IMR-90 (cell line): Measurements from ENCODE around the gene TMEM144. TPM values are rescaled to one million over a fixed set of nuclear protein-coding genes. Genes with fewer than 3 reads are reported as not detected.

Experiments used
- ATAC-seq: fragments of 200-7000 bp; cut with Tn5 transposase; 2 replicates; pipeline ENCODE4 v1.9.1; 2020; ENCODE audit warnings: low read depth, mild to moderate bottlenecking, moderate library complexity
- BruUV-seq: library from RNA; stranded (reverse); fragments of 400-500 nt; replicated peaks from 2 replicates; lab custom pipeline; 2021; lab: Mats Ljungman, UMichigan
- CTCF ChIA-PET: fragments of 300-600 bp; formaldehyde crosslinking; extraction: SDS; loops from one replicate; lab custom pipeline; 2021; ENCODE audit warnings: antibody characterized with exemption; lab: Yijun Ruan, JAX
- POLR2A ChIA-PET: fragments of 300-600 bp; sonication (Branson Sonifier 250); formaldehyde crosslinking; loops from one replicate; lab custom pipeline; 2022; ENCODE audit warnings: antibody characterized with exemption; ENCODE audit not compliant: unreplicated experiment; lab: Charles Lee
- DNase-seq: peaks from one replicate; pipeline ENCODE4 v3.0.0; 2013
- H2AFZ ChIP-seq: replicated peaks from 2 replicates; pipeline ENCODE3; 2013; ENCODE audit warnings: low read length, mild to moderate bottlenecking; ENCODE audit not compliant: poor library complexity
- H2AK5ac ChIP-seq: 2 replicates; pipeline ENCODE4 v1.6.1; 2013; ENCODE audit warnings: low read depth, low read length, inconsistent platforms
- H2AK9ac ChIP-seq: replicated peaks from 2 replicates; pipeline ENCODE3; 2013; ENCODE audit warnings: mild to moderate bottlenecking, low read depth, low read length, moderate library complexity; ENCODE audit not compliant: poor library complexity
- H2BK120ac ChIP-seq: 2 replicates; pipeline ENCODE4 v1.6.1; 2013; ENCODE audit warnings: low read depth, low read length, inconsistent platforms
- H2BK15ac ChIP-seq: 3 replicates; pipeline ENCODE4 v1.6.1; 2013; ENCODE audit warnings: low read depth, low read length, inconsistent platforms
- H2BK20ac ChIP-seq: 2 replicates; pipeline ENCODE4 v1.6.1; 2013; ENCODE audit warnings: low read depth, mild to moderate bottlenecking, inconsistent platforms, low read length, moderate library complexity
- H2BK5ac ChIP-seq: 2 replicates; pipeline ENCODE4 v1.6.1; 2013; ENCODE audit warnings: mild to moderate bottlenecking, low read depth, low read length, inconsistent platforms; ENCODE audit not compliant: poor library complexity, severe bottlenecking
- H3K14ac ChIP-seq: replicated peaks from 2 replicates; pipeline ENCODE4 v1.6.1; 2013; ENCODE audit warnings: low read depth, low read length, inconsistent platforms
- H3K18ac ChIP-seq: 2 replicates; pipeline ENCODE4 v1.6.1; 2013; ENCODE audit warnings: low read depth, low read length, control low read depth
- H3K23ac ChIP-seq: 2 replicates; pipeline ENCODE4 v1.6.1; 2013; ENCODE audit warnings: low read depth, low read length, inconsistent platforms
- H3K27ac ChIP-seq: 2 replicates; pipeline ENCODE4 v1.5.1; 2013; ENCODE audit warnings: mild to moderate bottlenecking, control low read depth, low read length; ENCODE audit not compliant: insufficient read depth
- H3K27me3 ChIP-seq: 2 replicates; pipeline ENCODE4 v1.6.1; 2013; ENCODE audit warnings: low read length; ENCODE audit not compliant: control insufficient read depth, insufficient read depth
- H3K36me3 ChIP-seq: 2 replicates; pipeline ENCODE4 v1.6.1; 2013; ENCODE audit warnings: low read length, mixed read lengths; ENCODE audit not compliant: control insufficient read depth, insufficient read depth
- H3K4ac ChIP-seq: 2 replicates; pipeline ENCODE4 v1.6.1; 2013; ENCODE audit warnings: low read depth, low read length, inconsistent platforms
- H3K4me1 ChIP-seq: 2 replicates; pipeline ENCODE4 v1.6.1; 2013; ENCODE audit warnings: low read length, mixed read lengths; ENCODE audit not compliant: control insufficient read depth, insufficient read depth
- H3K4me2 ChIP-seq: 2 replicates; pipeline ENCODE4 v1.6.1; 2013; ENCODE audit warnings: low read depth, mild to moderate bottlenecking, control low read depth, low read length, moderate library complexity
- H3K4me3 ChIP-seq: 2 replicates; pipeline ENCODE4 v1.5.1; 2013; ENCODE audit warnings: low read depth, mild to moderate bottlenecking, control low read depth, low read length, moderate library complexity; ENCODE audit not compliant: insufficient read depth
- H3K56ac ChIP-seq: 2 replicates; pipeline ENCODE4 v1.6.1; 2013; ENCODE audit warnings: low read length, inconsistent platforms; ENCODE audit not compliant: insufficient read depth; ENCODE audit errors: extremely low read depth
- H3K79me1 ChIP-seq, 2 experiments: 2 replicates each; pipeline ENCODE4 v1.6.1; 2013; ENCODE audit warnings: low read length in 2 of 2, inconsistent platforms in 1 of 2, low read depth in 1 of 2
- H3K9ac ChIP-seq: 2 replicates; pipeline ENCODE4 v1.6.1; 2013; ENCODE audit warnings: low read depth, low read length, control low read depth
- H3K9me1 ChIP-seq: 2 replicates; pipeline ENCODE4 v1.6.1; 2013; ENCODE audit warnings: low read length, inconsistent platforms; ENCODE audit not compliant: insufficient read depth
- H3K9me3 ChIP-seq: 2 replicates; pipeline ENCODE4 v1.6.1; 2013; ENCODE audit warnings: low read length; ENCODE audit not compliant: control insufficient read depth, insufficient read depth
- H4K20me1 ChIP-seq: 2 replicates; pipeline ENCODE4 v1.6.1; 2013; ENCODE audit warnings: low read length, inconsistent platforms; ENCODE audit not compliant: insufficient read depth
- H4K5ac ChIP-seq: 2 replicates; pipeline ENCODE4 v1.6.1; 2013; ENCODE audit warnings: mild to moderate bottlenecking, low read depth, low read length, control low read depth
- H4K8ac ChIP-seq, 2 experiments: 2 replicates each; pipeline ENCODE4 v1.6.1; 2013; ENCODE audit warnings: low read depth in 2 of 2, low read length in 2 of 2, control low read depth in 1 of 2, inconsistent platforms in 1 of 2
- H4K91ac ChIP-seq: 2 replicates; pipeline ENCODE4 v1.6.1; 2013; ENCODE audit warnings: low read depth, low read length, inconsistent platforms; ENCODE audit not compliant: insufficient read depth
- ELK1 ChIP-seq: fragments of 150-350 bp; IDR thresholded peaks from 2 replicates; pipeline ENCODE4 v1.6.1; 2016; ENCODE audit warnings: low read depth, mild to moderate bottlenecking, low read length, moderate library complexity, borderline replicate concordance
- NFE2L2 ChIP-seq: fragments of 150-350 bp; IDR thresholded peaks from 2 replicates; pipeline ENCODE4 v1.6.1; 2016; ENCODE audit warnings: low read depth, mild to moderate bottlenecking, low read length
- WGBS, 2 experiments: methylation state at CpG; one replicate each; pipeline versions ENCODE4 v1.1.5 to v1.1.7; 2013; ENCODE audit warnings: missing lambda C conversion rate in 2 of 2; ENCODE audit not compliant: insufficient read length in 1 of 2; ENCODE audit errors: extremely low coverage in 2 of 2; 5-methylcytosine and 5-hydroxymethylcytosine counted together
- dilution Hi-C: fragments of 300-500 bp; cut with HindIII; formaldehyde crosslinking; loops from one replicate; pipeline ENCODE4 v1.14.3; 2018; ENCODE audit warnings: low sequenced_read_pairs; ENCODE audit not compliant: unreplicated experiment
- in situ Hi-C: fragments of 300-500 bp; cut with MboI; formaldehyde crosslinking; loops from 3 replicates; pipeline ENCODE4 v1.14.3; 2019; ENCODE audit warnings: low sequenced_read_pairs, inconsistent platforms, mixed read lengths
- intact Hi-C: fragments of 100-400 bp; cut with micrococcal nuclease; formaldehyde crosslinking; loops from 2 replicates; pipeline ENCODE4 v1.10.0; 2022
- polyA plus RNA-seq, 3 experiments: library from polyadenylated mRNA; depleted of rRNA; stranded (reverse); fragments of >200 nt; gene quantifications; 2 replicates each; pipeline ENCODE4 v1.2.3, GENCODE V29; 2012; ENCODE audit warnings: low replicate concordance in 1 of 3
- total RNA-seq: library from RNA; depleted of rRNA; stranded (reverse); fragments of >200 nt; gene quantifications from 2 replicates; pipeline ENCODE4 v1.2.3, GENCODE V29; 2012

Gene TMEM144
- total and polyA plus RNA-seq, 2 of the 4 experiments (the other 2 are of a cell fraction), result 0.58 to 2.2 TPM

- no peaks in the 10 kb centered on the region for H3K9me1 ChIP-seq
- no peaks in the 10 kb centered on the region for H3K9me3 ChIP-seq
- H2AK9ac ChIP-seq, result no peak overlapping the region
- no peak overlapping the region for H3K18ac ChIP-seq
- H4K8ac ChIP-seq, result no peak overlapping the region
- H3K4me3 ChIP-seq, result no peak overlapping the region
- POLR2A ChIA-PET, result no interaction called here
- H4K5ac ChIP-seq, result no peak overlapping the region
- no peak overlapping the region for H2BK5ac ChIP-seq
- no peak overlapping the region for H3K4me2 ChIP-seq
- H3K9ac ChIP-seq, result no peak overlapping the region
- no peak overlapping the region for H3K14ac ChIP-seq
- H3K4me1 ChIP-seq, result no peaks in the 10 kb centered on the region
- CTCF ChIA-PET, result no interaction called here
- WGBS, 2 experiments, result no CpG with 5 or more reads among the region's 4 CpGs
- in situ Hi-C loops, result no loop called here
- no peaks in the 10 kb centered on the region for H4K20me1 ChIP-seq
- BruUV-seq, result no TSS peak
- dilution Hi-C loops, result no loop called here
- H2BK20ac ChIP-seq, result no peak overlapping the region
- H3K36me3 ChIP-seq, result no peaks in the 10 kb centered on the region
- no peak overlapping the region for H2AFZ ChIP-seq
- H2BK120ac ChIP-seq, result no peak overlapping the region
- no peak overlapping the region for H4K91ac ChIP-seq
- ATAC-seq (no peak), DNase-seq (no peak)
- H3K4ac ChIP-seq, result no peak overlapping the region
- intact Hi-C loops, result no loop called here
- H3K79me1 ChIP-seq, result no peaks in the 10 kb centered on the region
- H2AK5ac ChIP-seq, result no peak overlapping the region
- TF ChIP-seq NFE2L2, result no peak
- no peak for TF ChIP-seq ELK1
- H3K27ac ChIP-seq, result no peak overlapping the region
- H3K23ac ChIP-seq, result no peak overlapping the region
- H3K27me3 ChIP-seq, result peaks cover 8% of the 10 kb centered on the region
- H2BK15ac ChIP-seq, result no peak overlapping the region
- H3K56ac ChIP-seq, result no peak overlapping the region
Observed at GRCh38 chr4:158201322-158201721, 9.0 kb upstream of the TMEM144 start.
